Upper lobe of left lung (tissue), 6 donors: ENCODE measurements around the gene UBE2U. TPM values are rescaled to one million over a fixed set of nuclear protein-coding genes. Genes with fewer than 3 reads are reported as not detected.
A peak's percentile ranks its signal among the peaks of the same experiment; 100 is the strongest.

Experiments used
- ATAC-seq, 2 donors: fragments of 200-7000 bp; cut with Tn5 transposase; one replicate each; pipeline ENCODE4 v1.9.1; 2022; ENCODE audit warnings: mild to moderate bottlenecking in 2 of 2, moderate library complexity in 2 of 2; ENCODE audit not compliant: low FRiP score in 2 of 2
- DNase-seq, 2 donors: peaks; one replicate each; pipeline ENCODE4 v3.0.0-alpha.2; 2019 to 2020
- H3K27ac ChIP-seq, 4 donors: fragments of 200-600 bp; sonication (generic); one replicate each; pipeline ENCODE4 v1.5.1; 2016 to 2019
- H3K27me3 ChIP-seq, 4 donors: fragments of 200-600 bp; sonication (generic); one replicate each; pipeline ENCODE4 v1.5.1; 2017 to 2019
- H3K36me3 ChIP-seq, 4 donors: fragments of 200-600 bp; sonication (generic); one replicate each; pipeline ENCODE4 v1.5.1; 2016 to 2019
- H3K4me1 ChIP-seq, 4 donors: fragments of 200-600 bp; sonication (generic); one replicate each; pipeline ENCODE4 v1.5.1; 2018 to 2019
- H3K4me3 ChIP-seq, 4 donors: fragments of 200-600 bp; sonication (generic); one replicate each; pipeline ENCODE4 v1.5.1; 2017 to 2019; ENCODE audit warnings: mild to moderate bottlenecking in 2 of 4, moderate library complexity in 1 of 4
- H3K9me3 ChIP-seq, 4 donors: fragments of 200-600 bp; sonication (generic); one replicate each; pipeline ENCODE4 v1.5.1; 2018 to 2019
- EP300 ChIP-seq, 4 donors: sonication (generic); formaldehyde crosslinking; IDR thresholded peaks; one replicate each; pipeline ENCODE4 v1.5.1; 2017; ENCODE audit warnings: antibody characterized with exemption in 4 of 4, control low read depth in 2 of 4
- POLR2A ChIP-seq, 4 donors: fragments of 450-650 bp; IDR thresholded peaks; one replicate each; pipeline ENCODE4 v1.5.1; 2016 to 2017; ENCODE audit warnings: antibody characterized with exemption in 4 of 4, mild to moderate bottlenecking in 2 of 4
- POLR2AphosphoS5 ChIP-seq, 2 donors: sonication (generic); formaldehyde crosslinking; IDR thresholded peaks; one replicate each; pipeline ENCODE4 v1.5.1; 2017; ENCODE audit warnings: antibody characterized with exemption in 2 of 2
- WGBS, 2 donors: methylation state at CpG; one replicate each; pipeline ENCODE4 v1.1.5; 2017 to 2018; 5-methylcytosine and 5-hydroxymethylcytosine counted together
- total RNA-seq, 6 donors: library from RNA; depleted of rRNA in 4 of 6; stranded (reverse); fragments of >200 nt in 4 of 6; gene quantifications; one replicate each; pipeline versions ENCODE4 v1.1.0 to v1.2.1, GENCODE V29; 2016 to 2021
- TF ChIP-seq, protein P1 (sequence below), 6 experiments: fragments of 450-650 bp in 4 of 6; fragments of 200-600 bp in 2 of 6; sonication (generic) in 2 of 6; IDR thresholded peaks; one replicate each; pipeline ENCODE4 v1.5.1; 2016 to 2019; ENCODE audit warnings: antibody characterized with exemption in 6 of 6
- donor health status: DM: no; HTN: no; CAD: no; lungs with moderate emphysema.
- donor health status: DM: no; HTN: yes; CAD: no; lungs with severe emphysema.

Gene UBE2U
- total RNA-seq, 6 donors from 2014 or later = 0.34 TPM; not detected in 5

DNA sequence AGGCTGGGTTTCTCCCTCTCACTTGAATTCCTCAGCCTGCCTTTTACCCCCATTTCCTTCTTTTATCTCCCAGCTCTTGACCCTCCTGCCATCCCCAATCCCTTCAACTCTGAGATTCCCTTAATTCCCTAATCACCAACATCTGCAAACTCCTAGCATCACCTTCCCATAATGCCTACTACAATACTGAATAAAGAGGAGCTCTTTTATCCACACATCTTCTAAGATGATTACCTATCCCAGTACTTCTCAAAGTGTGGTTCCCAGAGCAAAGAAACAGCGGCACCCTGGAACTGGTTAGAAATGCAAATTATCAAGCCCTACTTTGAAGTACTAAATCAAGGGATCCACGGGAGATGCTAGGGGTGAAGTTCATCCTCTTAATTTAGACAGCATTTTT, 21.2 kb upstream of the UBE2U start:
- no peak for ATAC-seq

DNA sequence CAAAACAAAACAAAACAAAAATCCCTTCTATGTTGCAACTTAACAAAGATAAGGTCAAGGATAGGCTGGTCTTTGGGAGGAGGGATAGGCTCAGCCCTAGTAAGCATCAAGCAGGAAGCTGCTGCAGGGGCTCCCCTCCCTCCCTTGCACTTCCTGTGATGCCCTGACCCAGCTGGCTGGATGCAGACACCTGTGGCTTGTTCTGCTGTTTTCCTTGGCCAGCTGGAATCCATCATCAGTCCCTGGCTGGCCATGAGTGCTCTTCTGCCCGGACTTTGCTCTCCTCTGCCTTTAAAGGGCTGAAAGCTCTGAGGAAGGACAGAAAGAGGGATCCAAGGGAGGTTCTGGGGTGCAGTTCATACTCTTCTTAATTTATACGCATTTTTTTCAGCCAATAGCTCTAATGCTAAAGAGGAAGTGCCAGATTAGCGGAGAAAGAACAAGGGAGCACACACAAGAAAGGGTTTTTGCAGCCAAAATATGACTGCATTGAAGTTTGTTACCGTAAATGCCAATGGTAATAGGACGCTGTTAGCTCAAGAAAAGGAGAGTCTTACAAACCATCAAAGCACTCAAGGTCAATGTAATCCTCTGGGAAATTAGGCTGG, 19.9 kb upstream of the UBE2U start:
- Histone ChIP-seq H3K4me3 (no peak overlapping the region), H3K27ac (no peak overlapping the region), H3K9me3 (no peaks in the 10 kb centered on the region), H3K4me1 (no peaks in the 10 kb centered on the region), H3K27me3 (no peaks in the 10 kb centered on the region), H3K36me3 (peaks cover 0 to 1% (median 0%) of the 10 kb centered on the region in 4 donors)
- no peak for DNase-seq
- ATAC-seq = peak in 1 of 2 donors; percentile 47
- TF ChIP-seq EP300 (IDR thresholded peaks at IDR 0.05) (no peak), POLR2AphosphoS5 (IDR thresholded peaks at IDR 0.05) (no peak), POLR2A (IDR thresholded peaks at IDR 0.05) (no peak)
- TF ChIP-seq, protein P1, sequence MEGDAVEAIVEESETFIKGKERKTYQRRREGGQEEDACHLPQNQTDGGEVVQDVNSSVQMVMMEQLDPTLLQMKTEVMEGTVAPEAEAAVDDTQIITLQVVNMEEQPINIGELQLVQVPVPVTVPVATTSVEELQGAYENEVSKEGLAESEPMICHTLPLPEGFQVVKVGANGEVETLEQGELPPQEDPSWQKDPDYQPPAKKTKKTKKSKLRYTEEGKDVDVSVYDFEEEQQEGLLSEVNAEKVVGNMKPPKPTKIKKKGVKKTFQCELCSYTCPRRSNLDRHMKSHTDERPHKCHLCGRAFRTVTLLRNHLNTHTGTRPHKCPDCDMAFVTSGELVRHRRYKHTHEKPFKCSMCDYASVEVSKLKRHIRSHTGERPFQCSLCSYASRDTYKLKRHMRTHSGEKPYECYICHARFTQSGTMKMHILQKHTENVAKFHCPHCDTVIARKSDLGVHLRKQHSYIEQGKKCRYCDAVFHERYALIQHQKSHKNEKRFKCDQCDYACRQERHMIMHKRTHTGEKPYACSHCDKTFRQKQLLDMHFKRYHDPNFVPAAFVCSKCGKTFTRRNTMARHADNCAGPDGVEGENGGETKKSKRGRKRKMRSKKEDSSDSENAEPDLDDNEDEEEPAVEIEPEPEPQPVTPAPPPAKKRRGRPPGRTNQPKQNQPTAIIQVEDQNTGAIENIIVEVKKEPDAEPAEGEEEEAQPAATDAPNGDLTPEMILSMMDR (IDR thresholded peaks at IDR 0.05) = no peak
- WGBS, 2 donors = 67 to 77% methylated on average over 4 to 5 of the region's 5 CpGs

More for the DNA sequence above, 21.2 kb upstream of the UBE2U start:
- Histone ChIP-seq H3K9me3 (no peaks in the 10 kb centered on the region), H3K27ac (no peak overlapping the region), H3K36me3 (peaks cover 0 to 10% (median 0%) of the 10 kb centered on the region in 4 donors), H3K4me1 (no peaks in the 10 kb centered on the region), H3K4me3 (no peak overlapping the region), H3K27me3 (no peaks in the 10 kb centered on the region)
- TF ChIP-seq POLR2AphosphoS5 (IDR thresholded peaks at IDR 0.05) (no peak), POLR2A (IDR thresholded peaks at IDR 0.05) (no peak), EP300 (IDR thresholded peaks at IDR 0.05) (no peak)
- TF ChIP-seq, protein P1 (IDR thresholded peaks at IDR 0.05) = no peak
- DNase-seq = no peak
- WGBS, 2 donors = 81 to 92% methylated on average over 2 of the region's 2 CpGs

DNA sequence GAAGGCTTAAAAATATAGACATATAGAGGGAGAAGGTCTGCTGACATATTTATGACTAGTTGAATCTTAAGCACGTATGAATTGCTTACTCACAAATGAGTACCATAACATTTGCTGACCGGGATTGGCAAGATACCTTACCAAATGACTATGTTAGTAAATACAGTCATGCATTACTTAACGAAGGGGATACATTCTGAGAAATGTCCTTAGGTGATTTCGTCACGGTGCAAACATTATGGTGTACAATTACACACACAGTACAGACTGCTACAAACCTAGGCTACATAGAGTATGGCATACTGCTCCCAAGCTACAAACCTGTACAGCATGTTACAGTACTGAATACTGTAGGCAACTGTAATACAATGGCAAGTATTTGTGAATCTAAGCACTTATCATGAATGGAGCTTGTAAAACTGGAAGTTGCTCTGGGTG, 19.4 kb upstream of the UBE2U start:
- ATAC-seq = no peak
- Histone ChIP-seq H3K4me3 (no peak overlapping the region), H3K27ac (no peak overlapping the region), H3K36me3 (no peaks in the 10 kb centered on the region), H3K9me3 (no peaks in the 10 kb centered on the region), H3K27me3 (no peaks in the 10 kb centered on the region), H3K4me1 (no peaks in the 10 kb centered on the region)
- DNase-seq = no peak
- 48 to 77% methylated on average over 5 of the region's 5 CpGs for WGBS, 2 donors
- no peak for TF ChIP-seq POLR2A (IDR thresholded peaks at IDR 0.05)
- TF ChIP-seq, protein P1 (IDR thresholded peaks at IDR 0.05) = no peak
- no peak for TF ChIP-seq POLR2AphosphoS5 (IDR thresholded peaks at IDR 0.05)
- TF ChIP-seq EP300 (IDR thresholded peaks at IDR 0.05) = no peak

DNA sequence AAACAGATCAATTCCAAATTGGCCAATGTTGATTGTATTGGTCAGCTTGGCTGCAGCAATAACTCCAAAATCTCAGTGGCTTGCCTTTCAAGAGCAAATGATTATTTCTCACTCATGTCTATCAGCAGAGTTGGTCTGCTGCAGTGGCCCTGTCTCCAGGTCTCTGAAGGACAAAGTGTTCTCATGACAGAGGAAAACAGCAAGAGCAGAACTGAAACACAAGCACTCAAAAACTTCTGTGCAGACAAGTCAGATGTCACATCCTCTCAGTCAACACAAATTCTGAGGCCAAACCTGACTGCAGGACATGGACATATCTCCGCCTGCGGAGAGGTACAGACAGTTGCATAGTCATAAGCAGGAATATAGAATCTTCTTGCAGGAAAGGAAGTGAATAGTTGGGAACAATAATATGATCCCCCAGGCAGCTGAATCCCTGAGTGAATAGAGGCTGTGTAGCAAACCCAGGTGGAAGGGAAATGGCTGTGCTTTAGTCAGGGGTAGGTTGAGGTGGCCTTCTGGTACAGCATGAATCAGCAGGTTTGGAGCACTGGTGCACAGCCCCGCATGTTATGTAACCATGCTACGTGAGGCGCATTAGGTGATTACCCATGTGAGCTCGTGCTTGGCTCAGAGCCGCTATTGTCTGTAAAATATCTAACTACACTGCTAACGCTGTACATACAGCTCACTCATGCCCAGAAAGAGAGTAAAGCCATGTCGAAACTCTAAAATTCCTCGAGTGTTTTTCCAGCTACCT, 17.1 kb upstream of the UBE2U start:
- ATAC-seq (peak; percentile 30 to 63), DNase-seq (peak in 1 of 2 donors; percentile 69)
- Histone ChIP-seq H3K4me3 (no peak overlapping the region), H3K27ac (no peak overlapping the region), H3K9me3 (no peaks in the 10 kb centered on the region), H3K36me3 (no peaks in the 10 kb centered on the region), H3K27me3 (no peaks in the 10 kb centered on the region), H3K4me1 (no peaks in the 10 kb centered on the region)
- 64 to 71% methylated on average over 10 of the region's 10 CpGs for WGBS, 2 donors
- no peak for TF ChIP-seq POLR2AphosphoS5 (IDR thresholded peaks at IDR 0.05)
- TF ChIP-seq EP300 (IDR thresholded peaks at IDR 0.05) = no peak
- no peak for TF ChIP-seq POLR2A (IDR thresholded peaks at IDR 0.05)
- TF ChIP-seq, protein P1 (IDR thresholded peaks at IDR 0.05) = no peak
